WERI-Rb-1 (cell line): ENCODE results near the gene EWSR1.

ENCODE experiments used
- DNase-seq: peaks from one replicate; pipeline ENCODE4 v3.0.0-alpha.2; 2020
- H3K27ac ChIP-seq: fragments of 250-450 bp; sonication (Bioruptor Pico); 2 replicates; pipeline ENCODE4 v1.5.1; 2020; ENCODE audit warnings: mild to moderate bottlenecking, moderate library complexity
- H3K27me3 ChIP-seq: fragments of 250-450 bp; sonication (Bioruptor Pico); 2 replicates; pipeline ENCODE4 v1.5.1; 2021; ENCODE audit warnings: mild to moderate bottlenecking, low read depth, moderate library complexity; ENCODE audit not compliant: insufficient read depth, severe bottlenecking
- H3K36me3 ChIP-seq: fragments of 250-450 bp; sonication (Bioruptor Pico); 2 replicates; pipeline ENCODE4 v1.5.1; 2020; ENCODE audit warnings: mild to moderate bottlenecking, moderate library complexity
- H3K4me3 ChIP-seq: 2 replicates; pipeline ENCODE4 v1.5.1; 2011; ENCODE audit warnings: low read depth, mild to moderate bottlenecking, control low read depth, low read length
- H3K9me3 ChIP-seq: fragments of 250-450 bp; sonication (Bioruptor Pico); 2 replicates; pipeline ENCODE4 v1.5.1; 2021; ENCODE audit warnings: mild to moderate bottlenecking, moderate library complexity; ENCODE audit not compliant: severe bottlenecking
- TF ChIP-seq, protein P1 (sequence below): IDR thresholded peaks from 2 replicates; pipeline ENCODE4 v1.5.1; 2011; ENCODE audit warnings: low read depth, mild to moderate bottlenecking, control low read depth, inconsistent platforms, low read length

EWSR1 gene

DNA sequence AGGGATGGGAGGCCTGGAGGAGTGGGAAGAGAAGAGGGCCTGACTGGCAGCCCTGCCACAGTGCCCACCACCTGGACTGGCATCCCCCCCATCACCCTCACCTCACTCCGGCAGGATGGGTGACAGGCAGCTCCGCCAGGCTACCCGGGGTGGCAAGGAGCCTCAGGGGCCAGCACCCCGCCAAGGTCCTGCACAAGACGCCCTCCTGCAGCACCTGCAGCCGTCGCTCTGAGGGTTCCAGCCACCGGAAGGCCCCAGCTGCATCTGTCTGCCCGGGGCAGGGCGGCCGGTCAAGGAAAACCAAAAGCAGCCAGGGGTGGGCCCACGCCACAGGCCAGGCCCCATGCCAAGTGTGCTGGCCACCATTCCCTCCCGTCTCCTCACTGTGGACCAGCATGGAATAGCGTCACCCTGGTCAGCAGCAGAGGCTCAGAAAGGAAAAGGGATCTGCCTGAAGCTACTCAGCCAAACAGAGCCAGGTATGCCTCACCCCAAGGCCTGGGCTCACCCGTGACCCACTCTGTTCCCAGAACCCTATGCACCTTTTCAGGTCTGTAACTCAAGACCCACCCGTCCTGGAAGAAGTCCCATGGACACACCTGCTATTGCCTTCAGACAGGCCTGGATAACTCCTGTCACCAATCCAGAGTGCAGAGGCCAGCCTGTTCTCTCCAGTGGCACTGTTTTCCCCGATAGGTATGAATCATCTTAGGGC, 7.3 kb upstream of the EWSR1 start:
- DNase-seq, result no peak
- no peaks in the 10 kb centered on the region for H3K9me3 ChIP-seq
- no peaks in the 10 kb centered on the region for H3K27me3 ChIP-seq
- H3K27ac ChIP-seq, result no peak overlapping the region; the same call in 1 of the 2 replicates
- TF ChIP-seq, protein P1, sequence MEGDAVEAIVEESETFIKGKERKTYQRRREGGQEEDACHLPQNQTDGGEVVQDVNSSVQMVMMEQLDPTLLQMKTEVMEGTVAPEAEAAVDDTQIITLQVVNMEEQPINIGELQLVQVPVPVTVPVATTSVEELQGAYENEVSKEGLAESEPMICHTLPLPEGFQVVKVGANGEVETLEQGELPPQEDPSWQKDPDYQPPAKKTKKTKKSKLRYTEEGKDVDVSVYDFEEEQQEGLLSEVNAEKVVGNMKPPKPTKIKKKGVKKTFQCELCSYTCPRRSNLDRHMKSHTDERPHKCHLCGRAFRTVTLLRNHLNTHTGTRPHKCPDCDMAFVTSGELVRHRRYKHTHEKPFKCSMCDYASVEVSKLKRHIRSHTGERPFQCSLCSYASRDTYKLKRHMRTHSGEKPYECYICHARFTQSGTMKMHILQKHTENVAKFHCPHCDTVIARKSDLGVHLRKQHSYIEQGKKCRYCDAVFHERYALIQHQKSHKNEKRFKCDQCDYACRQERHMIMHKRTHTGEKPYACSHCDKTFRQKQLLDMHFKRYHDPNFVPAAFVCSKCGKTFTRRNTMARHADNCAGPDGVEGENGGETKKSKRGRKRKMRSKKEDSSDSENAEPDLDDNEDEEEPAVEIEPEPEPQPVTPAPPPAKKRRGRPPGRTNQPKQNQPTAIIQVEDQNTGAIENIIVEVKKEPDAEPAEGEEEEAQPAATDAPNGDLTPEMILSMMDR, result no peak
- peaks cover 51% of the 10 kb centered on the region for H3K36me3 ChIP-seq
- H3K4me3 ChIP-seq, result no peak overlapping the region

DNA sequence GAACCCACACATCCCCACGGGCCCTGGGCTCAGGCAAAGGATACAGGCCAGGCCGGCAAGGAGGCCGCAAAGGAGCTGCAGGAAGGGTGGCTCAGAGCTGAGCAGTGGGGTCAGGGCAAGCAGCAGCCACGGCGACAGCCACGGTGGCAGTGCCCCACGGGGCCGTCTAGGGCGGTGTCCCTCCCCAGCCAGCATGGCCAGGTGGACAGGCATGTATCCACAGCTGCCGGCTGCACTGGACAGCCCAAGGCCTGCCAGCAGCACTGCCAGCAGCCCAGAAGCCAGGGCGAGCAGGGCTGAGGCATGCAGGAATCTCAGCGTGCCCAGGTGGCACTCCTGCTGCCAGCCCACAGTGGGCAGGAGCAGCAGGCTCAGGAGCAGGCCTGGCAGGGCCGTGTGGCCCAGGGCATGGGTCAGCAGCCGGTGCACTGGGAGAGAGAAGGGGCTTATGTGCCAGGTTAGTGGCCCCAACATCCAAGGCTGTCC, 4.2 kb upstream of the EWSR1 start:
- Histone ChIP-seq H3K27me3 (no peaks in the 10 kb centered on the region), H3K27ac (no peak overlapping the region), H3K4me3 (no peak overlapping the region), H3K36me3 (peaks cover 66% of the 10 kb centered on the region), H3K9me3 (no peaks in the 10 kb centered on the region)
- no peak for DNase-seq
- TF ChIP-seq, protein P1, result no peak

DNA sequence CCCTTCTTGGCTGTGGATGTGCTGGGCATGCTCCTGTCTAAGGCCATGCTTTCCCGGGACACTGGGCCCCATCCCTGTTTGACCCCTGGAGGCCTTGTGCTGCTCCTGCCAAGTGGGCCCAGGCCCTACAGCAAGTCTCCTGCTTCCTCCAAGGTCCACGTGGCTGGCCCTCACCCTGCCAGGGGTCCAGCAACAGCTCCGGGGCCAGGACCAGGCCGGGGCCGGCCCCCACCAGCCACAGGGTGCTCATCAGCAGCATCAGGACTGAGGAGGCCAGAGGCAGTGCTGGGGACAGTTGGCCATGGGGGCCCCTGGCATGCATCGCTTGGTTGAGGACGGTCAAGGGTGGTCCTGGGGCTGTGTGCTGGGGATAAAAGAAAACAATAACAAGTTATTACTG, 2.8 kb upstream of the EWSR1 start:
- Histone ChIP-seq H3K36me3 (peaks cover 68% of the 10 kb centered on the region), H3K27ac (peak overlapping the region; percentile 100), H3K9me3 (no peaks in the 10 kb centered on the region), H3K4me3 (no peak overlapping the region), H3K27me3 (no peaks in the 10 kb centered on the region)
- TF ChIP-seq, protein P1, result no peak
- DNase-seq, result no peak

DNA sequence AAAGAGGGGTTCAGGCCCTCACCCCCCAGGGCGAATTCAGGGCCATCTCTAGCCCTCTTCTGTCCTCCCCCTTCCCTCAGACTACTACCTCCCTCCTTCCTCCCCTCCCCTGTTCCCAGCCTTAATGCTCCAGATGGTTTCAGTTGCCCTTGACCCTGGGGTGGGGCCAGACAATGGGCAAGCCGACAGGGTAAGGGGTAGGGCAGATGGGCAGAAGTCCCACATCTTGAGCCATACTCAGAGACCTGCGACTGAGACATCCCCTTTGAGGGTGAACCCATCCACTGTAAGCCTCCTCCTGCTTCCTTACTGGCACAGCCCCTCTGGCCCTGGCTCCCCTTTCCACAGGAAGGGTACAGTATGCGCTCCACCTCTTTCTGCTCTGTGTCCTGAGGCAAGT, 2.1 kb upstream of the EWSR1 start:
- peak; percentile 66 for DNase-seq
- Histone ChIP-seq H3K36me3 (peaks cover 68% of the 10 kb centered on the region), H3K27me3 (no peaks in the 10 kb centered on the region), H3K9me3 (no peaks in the 10 kb centered on the region), H3K4me3 (no peak overlapping the region), H3K27ac (peak overlapping the region; percentile 100)
- TF ChIP-seq, protein P1, result no peak

DNA sequence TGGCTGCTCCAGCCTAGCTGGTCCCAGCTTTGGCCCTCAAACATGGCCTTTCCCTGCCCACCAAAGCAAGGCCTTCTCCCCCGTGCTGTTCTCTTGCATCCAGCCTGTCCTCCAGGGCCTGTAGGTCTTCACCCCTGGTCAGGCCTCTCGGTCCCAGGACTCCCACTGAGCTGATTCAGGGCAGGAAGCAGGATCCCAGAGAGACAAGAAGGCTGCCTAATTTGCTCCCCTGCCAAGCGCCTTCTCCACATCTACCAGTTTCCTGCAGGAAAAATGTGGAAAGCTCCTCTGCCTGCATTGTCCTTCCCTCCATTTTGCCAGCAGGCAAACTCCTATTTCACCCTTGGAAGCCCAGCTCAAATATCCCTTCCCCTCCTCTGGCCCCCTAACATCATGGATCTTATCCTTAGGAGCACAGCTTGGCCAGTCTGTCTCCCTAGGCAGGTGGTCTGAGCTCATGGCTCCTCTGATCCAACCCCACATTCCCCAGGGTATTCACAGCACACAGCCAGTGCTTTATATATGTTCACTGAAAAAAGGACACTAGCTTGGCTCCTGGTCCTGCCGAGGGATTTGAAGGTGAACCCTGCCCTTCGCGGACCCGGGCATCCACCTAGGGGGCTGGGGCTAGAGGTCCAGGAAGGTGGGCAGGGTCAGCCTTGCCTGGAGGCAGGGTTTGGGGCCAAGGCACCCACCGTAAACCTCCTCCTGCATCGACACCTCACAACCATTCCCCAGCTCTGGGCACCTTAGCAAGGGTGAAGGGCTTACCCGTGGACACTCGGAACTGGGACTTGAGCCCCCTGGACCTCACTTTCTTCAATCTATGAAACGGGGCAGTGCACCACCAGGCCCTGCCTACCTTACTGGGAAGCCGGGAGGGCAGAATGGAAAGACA, 1.3 kb upstream of the EWSR1 start:
- Histone ChIP-seq H3K36me3 (peaks cover 73% of the 10 kb centered on the region), H3K27me3 (no peaks in the 10 kb centered on the region), H3K27ac (peak overlapping the region; percentile 100), H3K9me3 (no peaks in the 10 kb centered on the region), H3K4me3 (peak overlapping the region; percentile 96)
- peak; percentile 41 for DNase-seq
- TF ChIP-seq, protein P1, result no peak
